Stimulated activated CD4-positive, alpha-beta T cell treated with anti-CD3 and anti-CD28 coated beads, Interleukin-4, amount 100 ng/mL, for 1 hour (primary cell): Measurements from ENCODE around the gene TMEM47.

ENCODE experiments used
- DNase-seq: peaks from one replicate; pipeline ENCODE4 v3.0.0-alpha.2; 2020

Gene TMEM47

GRCh38 chrX:34584781-34585180 lies 72.3 kb downstream of the TMEM47 start:
- no peak for DNase-seq

DNA sequence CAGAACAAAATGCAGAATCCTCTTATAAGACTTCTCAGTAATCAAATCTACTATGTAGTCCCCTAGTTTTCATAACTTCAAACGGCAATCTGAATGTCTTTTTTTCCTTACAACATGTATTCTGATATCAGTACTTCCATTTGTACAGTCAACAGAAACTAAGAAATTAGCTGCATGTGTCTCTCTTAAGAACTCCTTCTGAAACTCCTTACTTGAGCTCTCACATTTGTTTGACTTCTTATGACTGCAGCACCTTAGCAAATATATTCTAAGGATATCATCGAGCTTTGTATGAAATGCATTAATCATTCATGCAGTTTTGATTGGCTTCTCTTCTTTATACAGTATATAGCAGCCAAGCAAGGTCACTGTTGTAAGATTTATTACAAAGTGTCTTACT lies 77.0 kb downstream of the TMEM47 start:
- DNase-seq, result no peak

- DNase-seq, result no peak
Measured at GRCh38 chrX:34578237-34578636, 78.8 kb downstream of the TMEM47 start.
